HCT116 (cell line): ENCODE measurements around the gene PIK3C3. TPM values are rescaled to one million over a fixed set of nuclear protein-coding genes. Genes with fewer than 3 reads are reported as not detected.

Experiments
- ATAC-seq: fragments of 200-7000 bp; cut with Tn5 transposase; 2 replicates; pipeline ENCODE4 v1.9.1; 2020; ENCODE audit warnings: mild to moderate bottlenecking, moderate library complexity
- BruUV-seq: library from RNA; stranded (reverse); fragments of 400-500 nt; replicated peaks from 2 replicates; lab custom pipeline; 2021; lab: Mats Ljungman, UMichigan
- CTCF ChIA-PET: fragments of 300-600 bp; sonication (Branson Sonifier 250); formaldehyde crosslinking; loops from one replicate; lab custom pipeline; 2021; ENCODE audit warnings: antibody characterized with exemption; lab: Charles Lee
- POLR2A ChIA-PET: fragments of 300-600, 350-600 bp; sonication (Branson Sonifier 250); formaldehyde crosslinking; loops from one replicate; lab custom pipeline; 2021; ENCODE audit warnings: antibody characterized with exemption; lab: Charles Lee
- RAD21 ChIA-PET, 2 experiments: fragments of 300-600 bp; sonication (Branson Sonifier 250); formaldehyde crosslinking; loops; one replicate each; lab custom pipeline; 2023; ENCODE audit warnings: low total read pairs in 2 of 2; ENCODE audit not compliant: uncharacterized antibody in 2 of 2, unreplicated experiment in 2 of 2, low non-redundant PET in 1 of 2; lab: Charles Lee
- DNase-seq: peaks from one replicate; pipeline ENCODE4 v3.0.0-alpha.2; 2010; ENCODE audit warnings: low read depth, low spot score
- H2AFZ ChIP-seq: fragments of 200-600 bp; shearing (Covaris generic), sonication (generic); 2 replicates; pipeline ENCODE4 v1.6.1; 2017; ENCODE audit warnings: low read depth, mixed run types, mixed read lengths, antibody characterized with exemption, low read length; ENCODE audit not compliant: poor library complexity, severe bottlenecking
- H3K27ac ChIP-seq: 2 replicates; pipeline ENCODE4 v1.5.1; 2012; ENCODE audit warnings: low read depth, low read length
- H3K27me3 ChIP-seq: fragments of 200-600 bp; sonication (generic); 2 replicates; pipeline ENCODE4 v1.6.1; 2016; ENCODE audit warnings: mixed run types, low read length, mixed read lengths; ENCODE audit not compliant: insufficient read depth
- H3K36me3 ChIP-seq, 2 experiments: fragments of 200-500 bp in 1 of 2; fragments of 200-600 bp in 1 of 2; sonication (Bioruptor generic) in 1 of 2; sonication (generic) in 1 of 2; 2 replicates each; pipeline versions ENCODE4 v1.5.1 to v1.6.1; 2014 to 2016; ENCODE audit warnings: low read length in 2 of 2, inconsistent platforms in 1 of 2, mixed read lengths in 1 of 2, mixed run types in 1 of 2; ENCODE audit not compliant: insufficient read depth in 2 of 2, control insufficient read depth in 1 of 2
- H3K4me1 ChIP-seq, 2 experiments: fragments of 200-600 bp in 1 of 2; sonication (generic) in 1 of 2; 2 replicates each; pipeline versions ENCODE4 v1.5.1 to v1.6.1; 2012 to 2017; ENCODE audit warnings: low read length in 2 of 2, inconsistent platforms in 1 of 2, mild to moderate bottlenecking in 1 of 2, mixed read lengths in 1 of 2, mixed run types in 1 of 2, moderate library complexity in 1 of 2; ENCODE audit not compliant: insufficient read depth in 2 of 2, control insufficient read depth in 1 of 2
- H3K4me2 ChIP-seq: fragments of 200-600 bp; sonication (generic); 2 replicates; pipeline ENCODE4 v1.6.1; 2017; ENCODE audit warnings: mixed run types, low read length, mixed read lengths
- H3K4me3 ChIP-seq, 2 experiments: fragments of 200-600 bp in 1 of 2; sonication (generic) in 1 of 2; replicated peaks in 1 of 2; 2 replicates each; pipeline ENCODE4 v1.5.1; 2011 to 2016; ENCODE audit warnings: low read length in 2 of 2, control low read depth in 1 of 2, low read depth in 1 of 2, mild to moderate bottlenecking in 1 of 2, mixed read lengths in 1 of 2, mixed run types in 1 of 2
- H3K79me2 ChIP-seq: fragments of 200-600 bp; sonication (generic); 2 replicates; pipeline ENCODE4 v1.6.1; 2017; ENCODE audit warnings: mild to moderate bottlenecking, mixed run types, low read length, moderate library complexity, mixed read lengths; ENCODE audit not compliant: insufficient read depth
- H3K9ac ChIP-seq: fragments of 200-600 bp; sonication (generic); 2 replicates; pipeline ENCODE4 v1.6.1; 2016; ENCODE audit warnings: low read length, mixed read lengths
- H3K9me2 ChIP-seq: fragments of 200-600 bp; sonication (generic), shearing (Covaris generic); 2 replicates; pipeline ENCODE4 v1.6.1; 2017; ENCODE audit warnings: mixed run types, mild to moderate bottlenecking, moderate library complexity; ENCODE audit not compliant: insufficient read depth
- H3K9me3 ChIP-seq, 2 experiments: fragments of 200-500 bp in 1 of 2; fragments of 200-600 bp in 1 of 2; sonication (Bioruptor generic) in 1 of 2; sonication (generic) in 1 of 2; 2 replicates each; pipeline ENCODE4 v1.6.1; 2014 to 2017; ENCODE audit warnings: low read length in 2 of 2, mixed read lengths in 2 of 2, inconsistent platforms in 1 of 2, low read depth in 1 of 2, mild to moderate bottlenecking in 1 of 2, mixed run types in 1 of 2, moderate library complexity in 1 of 2; ENCODE audit not compliant: control insufficient read depth in 1 of 2, insufficient read depth in 1 of 2
- H4K20me1 ChIP-seq: fragments of 200-600 bp; sonication (generic), shearing (Covaris generic); 2 replicates; pipeline ENCODE4 v1.6.1; 2017; ENCODE audit warnings: mixed run types, mild to moderate bottlenecking, moderate library complexity; ENCODE audit not compliant: insufficient read depth
- ELF1 ChIP-seq: IDR thresholded peaks from 2 replicates; pipeline ENCODE4 v1.6.1; 2012; ENCODE audit warnings: low read depth, borderline replicate concordance
- EZH2 ChIP-seq: fragments of 200-600 bp; sonication (generic); IDR thresholded peaks from 2 replicates; pipeline ENCODE4 v1.6.1; 2017; ENCODE audit warnings: antibody characterized with exemption, mixed run types
- FOSL1 ChIP-seq: IDR thresholded peaks from 2 replicates; pipeline ENCODE4 v1.6.1; 2012; ENCODE audit warnings: low read depth
- MAX ChIP-seq: IDR thresholded peaks from 2 replicates; pipeline ENCODE4 v1.6.1; 2012
- REST ChIP-seq: IDR thresholded peaks from 2 replicates; pipeline ENCODE4 v1.6.1; 2012; ENCODE audit warnings: low read depth
- TCF7L2 ChIP-seq: IDR thresholded peaks from 2 replicates; pipeline ENCODE4 v1.7.0; 2011; ENCODE audit warnings: borderline replicate concordance, inconsistent platforms; ENCODE audit not compliant: insufficient read depth, insufficient read length; ENCODE audit errors: extremely low read depth
- ZNF274 ChIP-seq: fragments of 200-500 bp; sonication (Bioruptor generic); IDR thresholded peaks from 2 replicates; pipeline ENCODE4 v1.6.1; 2014; ENCODE audit warnings: mild to moderate bottlenecking, low read depth, low read length, inconsistent platforms
- intact Hi-C: fragments of 100-400 bp; cut with micrococcal nuclease; formaldehyde crosslinking; loops from 2 replicates; pipeline ENCODE4 v1.10.0; 2022
- total RNA-seq: library from RNA; stranded (reverse); gene quantifications from one replicate; pipeline ENCODE4 v1.2.1, GENCODE V29; 2021; ENCODE audit not compliant: unreplicated experiment

Gene PIK3C3
- total RNA-seq, 1 experiment from 2014 or later = 40.4 TPM

- TF ChIP-seq REST = no peak
These were observed 38.1 kb downstream of the PIK3C3 start (continued) for GRCh38 chr18:41993151-41993550.

- BruUV-seq = no TSS peak
- Histone ChIP-seq H3K9me2 (no peaks in the 10 kb centered on the region), H3K4me3 (no peak overlapping the region), H4K20me1 (no peaks in the 10 kb centered on the region), H3K79me2 (no peaks in the 10 kb centered on the region), H3K9me3 (no peaks in the 10 kb centered on the region), H3K4me1 (no peaks in the 10 kb centered on the region), H3K4me2 (no peak overlapping the region), H3K9ac (no peak overlapping the region), H2AFZ (no peak overlapping the region), H3K36me3 (peaks cover 8 to 12% of the 10 kb centered on the region in 2 experiments; a peak in 2 of 4 replicates), H3K27ac (no peak overlapping the region), H3K27me3 (no peaks in the 10 kb centered on the region)
- TF ChIP-seq ZNF274 (no peak), ELF1 (no peak), MAX (no peak), TCF7L2 (no peak), FOSL1 (no peak), EZH2 (no peak), REST (no peak)
- POLR2A ChIA-PET = no interaction called here
- RAD21 ChIA-PET = no interaction called here
- CTCF ChIA-PET = interaction anchor here (0.8 kb wide), 1 partner anchor 57 kb away, joined by 3 read pairs; no protein-coding TSS in a partner anchor
- DNase-seq = no peak
- no peak for ATAC-seq
- intact Hi-C loops = no loop called here
These were observed 41.0 kb downstream of the PIK3C3 start for GRCh38 chr18:41996020-41996419.
